Hepatocyte (in vitro differentiated cells): ENCODE data around the gene EID3. TPM values are rescaled to one million over a fixed set of nuclear protein-coding genes. Genes with fewer than 3 reads are reported as not detected.

Experiments used
- DNase-seq: peaks from one replicate; pipeline ENCODE4 v3.0.0-alpha.2; 2016; ENCODE audit warnings: low spot score
- H2AFZ ChIP-seq: fragments of 200-600 bp; sonication (generic); 2 replicates; pipeline ENCODE4 v1.6.0; 2016; ENCODE audit warnings: antibody characterized with exemption, mild to moderate bottlenecking
- H3K27ac ChIP-seq: fragments of 200-600 bp; sonication (generic); 2 replicates; pipeline ENCODE4 v1.5.1; 2016; ENCODE audit warnings: mild to moderate bottlenecking
- H3K27me3 ChIP-seq: fragments of 200-600 bp; sonication (generic); 2 replicates; pipeline ENCODE4 v1.6.1; 2016
- H3K36me3 ChIP-seq: fragments of 200-600 bp; sonication (generic); replicated peaks from 2 replicates; pipeline ENCODE4 v1.5.1; 2016; ENCODE audit warnings: low read depth; ENCODE audit not compliant: insufficient read depth
- H3K4me1 ChIP-seq: fragments of 200-600 bp; sonication (generic); 2 replicates; pipeline ENCODE4 v1.5.1; 2016; ENCODE audit warnings: mild to moderate bottlenecking, moderate library complexity; ENCODE audit not compliant: insufficient read depth
- H3K4me2 ChIP-seq: fragments of 200-600 bp; sonication (generic); 2 replicates; pipeline ENCODE4 v1.6.0; 2016
- H3K4me3 ChIP-seq: fragments of 200-600 bp; sonication (generic); 2 replicates; pipeline ENCODE4 v1.5.1; 2016; ENCODE audit warnings: mild to moderate bottlenecking
- H3K79me2 ChIP-seq: fragments of 200-600 bp; sonication (generic); 2 replicates; pipeline ENCODE4 v1.6.0; 2017; ENCODE audit warnings: mild to moderate bottlenecking
- H3K9me2 ChIP-seq: fragments of 200-600 bp; sonication (generic); replicated peaks from 2 replicates; pipeline ENCODE4 v1.6.0; 2017; ENCODE audit warnings: mild to moderate bottlenecking; ENCODE audit not compliant: insufficient read depth
- H3K9me3 ChIP-seq: fragments of 200-600 bp; sonication (generic); 2 replicates; pipeline ENCODE4 v1.5.1; 2016; ENCODE audit warnings: low read depth, mild to moderate bottlenecking
- H4K20me1 ChIP-seq: fragments of 200-600 bp; sonication (generic); 2 replicates; pipeline ENCODE4 v1.6.0; 2016; ENCODE audit warnings: mild to moderate bottlenecking; ENCODE audit not compliant: insufficient read depth, poor library complexity, severe bottlenecking
- CTCF ChIP-seq: fragments of 200-600 bp; sonication (generic); IDR thresholded peaks from 2 replicates; pipeline ENCODE4 v1.5.1; 2016; ENCODE audit warnings: antibody characterized with exemption, mild to moderate bottlenecking; ENCODE audit not compliant: poor library complexity
- EZH2 ChIP-seq: fragments of 200-600 bp; sonication (generic); IDR thresholded peaks from 2 replicates; pipeline ENCODE4 v1.6.1; 2016; ENCODE audit warnings: antibody characterized with exemption, mild to moderate bottlenecking, borderline replicate concordance
- EZH2phosphoT487 ChIP-seq: fragments of 200-600 bp; sonication (generic); IDR thresholded peaks from one replicate; pipeline ENCODE4 v1.6.1; 2018; ENCODE audit warnings: antibody characterized with exemption, mild to moderate bottlenecking, low read depth, moderate library complexity; ENCODE audit not compliant: unreplicated experiment, severe bottlenecking
- WGBS: methylation state at CpG from one replicate; pipeline ENCODE4 v1.1.6; 2016; ENCODE audit warnings: low lambda C conversion rate; ENCODE audit errors: missing lambda C conversion rate; 5-methylcytosine and 5-hydroxymethylcytosine counted together
- polyA plus RNA-seq: library from polyadenylated mRNA; unstranded; fragments of >200 nt; fragmentation: Nextera tagmentation; extraction: Ambion mirVana; gene quantifications from 2 replicates; pipeline ENCODE4 v1.2.1, GENCODE V29; 2016
- total RNA-seq: library from RNA; depleted of rRNA; stranded (reverse); fragments of >200 nt; gene quantifications from 2 replicates; pipeline ENCODE4 v1.2.3, GENCODE V29; 2014

Gene EID3
- total and polyA plus RNA-seq, 2 experiments from 2014 or later, result 1.7 to 10.1 TPM

- H3K27ac ChIP-seq, result no peak overlapping the region
- no peaks in the 10 kb centered on the region for H3K9me2 ChIP-seq
- no peaks in the 10 kb centered on the region for H3K36me3 ChIP-seq
- no peaks in the 10 kb centered on the region for H3K9me3 ChIP-seq
- H4K20me1 ChIP-seq, result peaks cover 33% of the 10 kb centered on the region
- no peak overlapping the region for H3K4me2 ChIP-seq
- WGBS, result 99% methylated on average over 4 of the region's 4 CpGs
- no peak overlapping the region for H3K4me3 ChIP-seq
- no peak for DNase-seq
- no peaks in the 10 kb centered on the region for H3K27me3 ChIP-seq
- peaks cover 72% of the 10 kb centered on the region for H3K79me2 ChIP-seq
- H2AFZ ChIP-seq, result no peak overlapping the region
- TF ChIP-seq EZH2phosphoT487 (no peak), EZH2 (no peak), CTCF (no peak)
- peaks cover 9% of the 10 kb centered on the region for H3K4me1 ChIP-seq
These were observed 6.0 kb downstream of the EID3 start for GRCh38 chr12:104309446-104309993.

DNA sequence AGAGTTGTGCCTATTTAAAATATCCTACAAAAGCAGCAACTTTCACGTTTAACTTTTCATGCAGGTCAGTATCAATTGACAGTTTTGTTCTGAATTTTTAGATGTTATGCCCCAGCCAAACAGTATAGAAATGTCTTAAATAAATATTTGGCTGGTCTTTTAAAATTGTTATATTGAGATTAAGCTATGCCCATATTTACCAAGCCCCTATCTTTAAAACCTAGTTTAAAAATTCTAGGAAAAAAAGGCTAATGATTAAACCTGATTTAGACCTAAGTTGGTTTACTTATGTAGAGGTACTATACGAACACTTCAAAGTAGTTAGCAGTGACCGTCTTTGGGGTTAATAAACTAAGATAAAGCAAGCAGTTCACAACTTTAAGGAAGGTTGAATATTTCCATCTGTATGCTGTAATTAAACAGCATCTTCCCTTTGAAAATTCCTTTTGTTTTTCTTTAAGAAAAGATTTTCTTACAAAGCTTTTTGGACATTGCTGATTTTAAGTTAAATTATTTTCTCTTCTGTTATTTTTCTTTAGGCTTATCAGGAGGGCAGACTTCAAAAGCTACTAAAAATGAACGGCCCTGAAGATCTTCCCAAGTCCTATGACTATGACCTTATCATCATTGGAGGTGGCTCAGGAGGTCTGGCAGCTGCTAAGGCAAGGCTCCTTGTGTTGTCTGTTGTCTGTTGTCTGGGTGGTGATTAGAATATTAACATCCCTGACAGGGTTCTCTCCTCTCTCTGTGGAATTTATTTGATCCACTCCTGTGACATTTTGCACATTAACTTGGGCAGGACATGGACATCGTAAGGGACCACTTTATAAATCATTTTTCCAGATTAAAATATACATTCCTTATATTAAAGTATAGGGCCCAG, 7.5 kb downstream of the EID3 start:
- WGBS, result 68% methylated on average over 5 of the region's 5 CpGs

DNA sequence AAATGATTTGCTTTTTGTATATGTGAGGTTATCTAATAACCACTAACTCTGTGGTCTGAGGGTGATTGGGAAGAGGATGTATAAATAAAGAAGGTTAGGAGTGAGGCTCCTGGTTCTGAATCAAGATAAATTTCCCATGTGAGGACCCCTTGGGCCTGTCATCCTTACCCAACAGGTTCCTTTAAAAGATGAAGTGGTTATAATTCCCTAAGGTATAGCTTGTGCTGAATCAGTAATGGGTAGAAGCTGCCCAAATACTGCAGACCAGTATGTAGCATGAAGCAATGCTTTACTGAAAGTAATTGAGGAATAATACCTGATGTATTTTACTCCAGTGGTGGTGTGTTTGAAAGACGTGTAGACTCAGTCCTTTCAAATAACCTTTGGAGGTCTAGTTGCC, 8.7 kb downstream of the EID3 start:
- H3K4me3 ChIP-seq, result no peak overlapping the region
- WGBS, result 96% methylated on average over 1 of the region's 1 CpG
- DNase-seq, result no peak
- H3K27ac ChIP-seq, result no peak overlapping the region
- H3K4me1 ChIP-seq, result peaks cover under 1% of the 10 kb centered on the region
- H3K9me2 ChIP-seq, result no peaks in the 10 kb centered on the region
- peaks cover 13% of the 10 kb centered on the region for H4K20me1 ChIP-seq
- H3K9me3 ChIP-seq, result no peaks in the 10 kb centered on the region
- TF ChIP-seq CTCF (no peak), EZH2phosphoT487 (no peak), EZH2 (no peak)
- no peaks in the 10 kb centered on the region for H3K27me3 ChIP-seq
- H3K79me2 ChIP-seq, result peaks cover 45% of the 10 kb centered on the region
- H2AFZ ChIP-seq, result no peak overlapping the region
- H3K36me3 ChIP-seq, result peaks cover 4% of the 10 kb centered on the region
- H3K4me2 ChIP-seq, result no peak overlapping the region

More for the DNA sequence above, 7.5 kb downstream of the EID3 start:
- no peaks in the 10 kb centered on the region for H3K9me2 ChIP-seq
- no peak overlapping the region for H2AFZ ChIP-seq
- peaks cover 24% of the 10 kb centered on the region for H4K20me1 ChIP-seq
- no peaks in the 10 kb centered on the region for H3K9me3 ChIP-seq
- DNase-seq, result no peak
- no peaks in the 10 kb centered on the region for H3K27me3 ChIP-seq
- H3K36me3 ChIP-seq, result peaks cover 4% of the 10 kb centered on the region
- no peak overlapping the region for H3K27ac ChIP-seq
- H3K4me3 ChIP-seq, result no peak overlapping the region
- H3K4me2 ChIP-seq, result no peak overlapping the region
- H3K79me2 ChIP-seq, result peaks cover 57% of the 10 kb centered on the region
- no peak for TF ChIP-seq EZH2
- TF ChIP-seq EZH2phosphoT487, result no peak
- TF ChIP-seq CTCF, result no peak
- H3K4me1 ChIP-seq, result peaks cover 9% of the 10 kb centered on the region
